B cell (primary cell): Measurements from ENCODE around the gene S1PR3.

Source experiments
- EZH2 ChIP-seq: IDR thresholded peaks from 2 replicates; pipeline ENCODE4 v1.6.1; 2012; ENCODE audit warnings: borderline replicate concordance, low read depth, mild to moderate bottlenecking, moderate library complexity, low read length; ENCODE audit not compliant: insufficient read depth, poor library complexity, severe bottlenecking
- TF ChIP-seq, protein P1 (sequence below): fragments of 200-600 bp; IDR thresholded peaks from one replicate; pipeline ENCODE4 v1.8.0; 2022; ENCODE audit warnings: antibody characterized with exemption, mild to moderate bottlenecking

DNA sequence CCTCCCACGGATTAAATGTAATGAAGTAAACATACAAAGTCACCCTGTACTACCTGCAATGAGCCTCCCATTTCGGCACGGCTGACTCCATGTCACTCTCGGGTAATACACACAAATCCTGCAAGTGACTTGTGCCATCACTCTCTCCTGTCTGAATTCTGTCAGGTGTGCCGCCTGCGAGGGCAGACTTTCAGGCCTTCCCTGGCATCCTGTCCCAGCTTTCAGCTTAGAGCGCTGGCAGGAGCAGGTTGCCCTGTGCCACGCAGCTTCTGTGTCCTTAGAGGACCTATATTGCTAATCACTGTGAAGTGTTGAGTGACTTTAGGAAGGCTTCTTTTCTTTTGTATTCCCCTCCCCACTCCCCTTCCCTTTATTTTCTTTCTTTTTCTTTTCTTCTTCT is 25.8 kb upstream of the S1PR3 start:
- TF ChIP-seq, protein P1, sequence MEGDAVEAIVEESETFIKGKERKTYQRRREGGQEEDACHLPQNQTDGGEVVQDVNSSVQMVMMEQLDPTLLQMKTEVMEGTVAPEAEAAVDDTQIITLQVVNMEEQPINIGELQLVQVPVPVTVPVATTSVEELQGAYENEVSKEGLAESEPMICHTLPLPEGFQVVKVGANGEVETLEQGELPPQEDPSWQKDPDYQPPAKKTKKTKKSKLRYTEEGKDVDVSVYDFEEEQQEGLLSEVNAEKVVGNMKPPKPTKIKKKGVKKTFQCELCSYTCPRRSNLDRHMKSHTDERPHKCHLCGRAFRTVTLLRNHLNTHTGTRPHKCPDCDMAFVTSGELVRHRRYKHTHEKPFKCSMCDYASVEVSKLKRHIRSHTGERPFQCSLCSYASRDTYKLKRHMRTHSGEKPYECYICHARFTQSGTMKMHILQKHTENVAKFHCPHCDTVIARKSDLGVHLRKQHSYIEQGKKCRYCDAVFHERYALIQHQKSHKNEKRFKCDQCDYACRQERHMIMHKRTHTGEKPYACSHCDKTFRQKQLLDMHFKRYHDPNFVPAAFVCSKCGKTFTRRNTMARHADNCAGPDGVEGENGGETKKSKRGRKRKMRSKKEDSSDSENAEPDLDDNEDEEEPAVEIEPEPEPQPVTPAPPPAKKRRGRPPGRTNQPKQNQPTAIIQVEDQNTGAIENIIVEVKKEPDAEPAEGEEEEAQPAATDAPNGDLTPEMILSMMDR = no peak
- no peak for TF ChIP-seq EZH2
